ENCODE data around the gene PCCA. TPM values are rescaled to one million over a fixed set of nuclear protein-coding genes. Genes with fewer than 3 reads are reported as not detected.
"Not testable (repeated sequence)": the region's sequence is repeated elsewhere in the genome, so short reads cannot be mapped to it uniquely, and the experiment has no call there.

PCCA gene
- total RNA-seq, 4 donors from 2014 or later = 24.8 to 122 (median 53.0) TPM

DNA sequence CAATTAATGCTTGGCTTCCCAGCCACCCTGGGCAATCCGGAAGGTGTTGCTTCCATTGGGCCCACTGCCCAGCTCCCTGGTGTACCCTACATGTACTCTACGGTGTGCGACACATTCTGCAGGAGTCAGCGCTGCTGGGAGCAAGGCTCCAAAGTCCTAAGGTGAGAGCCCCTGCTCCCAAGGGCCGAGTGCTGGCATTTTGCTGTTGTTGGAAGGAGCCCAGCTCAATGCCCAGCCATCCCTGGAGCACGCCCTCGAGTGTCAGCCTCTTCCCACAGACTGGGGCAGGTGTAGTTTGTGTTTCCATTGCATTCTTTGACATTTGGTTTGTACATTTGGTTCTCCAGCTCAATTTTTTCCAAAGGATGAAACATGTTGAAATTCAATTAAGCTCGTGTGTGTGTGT is 435.1 kb downstream of the PCCA start:
- H3K4me1 ChIP-seq = no peaks in the 10 kb centered on the region
- H3K27ac ChIP-seq = no peak overlapping the region
- no peak for DNase-seq
- no peaks in the 10 kb centered on the region for H3K36me3 ChIP-seq
- TF ChIP-seq POLR2A (IDR thresholded peaks at IDR 0.05) = no peak
- no peak for TF ChIP-seq CTCF (IDR thresholded peaks at IDR 0.05)
- no peaks in the 10 kb centered on the region for H3K27me3 ChIP-seq
- no peaks in the 10 kb centered on the region for H3K9me3 ChIP-seq
- intact Hi-C loops (cut with DNase I; ENCODE audit: low total_unique reads) = no loop called here
- no peak overlapping the region for H3K4me3 ChIP-seq

DNA sequence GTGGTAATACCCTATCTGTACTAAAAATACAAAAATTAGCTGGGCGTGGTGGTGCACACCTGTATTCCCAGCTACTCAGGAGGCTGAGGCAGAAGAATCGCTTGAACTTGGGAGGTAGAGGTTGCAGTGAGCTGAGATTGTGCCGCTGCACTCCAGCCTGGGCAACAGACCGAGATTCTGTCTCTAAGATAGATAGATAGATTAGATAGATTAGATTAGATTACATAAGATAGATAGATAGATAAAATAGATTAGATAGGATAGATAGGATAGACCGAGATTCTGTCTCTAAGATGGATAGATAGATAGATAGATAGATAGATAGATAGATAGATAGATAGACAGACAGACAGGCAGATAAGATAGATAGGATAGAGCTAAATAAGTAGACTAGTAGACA is 435.8 kb downstream of the PCCA start:
- DNase-seq; H3K27me3 ChIP-seq; H3K9me3 ChIP-seq; H3K4me3 ChIP-seq; H3K36me3 ChIP-seq; H3K27ac ChIP-seq; H3K4me1 ChIP-seq; intact Hi-C loops (cut with DNase I; ENCODE audit: low total_unique reads): not testable (repeated sequence)

GRCh38 chr13:100525453-100526317 is 436.8 kb downstream of the PCCA start:
- Histone ChIP-seq H3K9me3 (no peaks in the 10 kb centered on the region), H3K27me3 (no peaks in the 10 kb centered on the region), H3K27ac (no peak overlapping the region), H3K4me3 (no peak overlapping the region), H3K36me3 (no peaks in the 10 kb centered on the region), H3K4me1 (no peaks in the 10 kb centered on the region)
- TF ChIP-seq CTCF (IDR thresholded peaks at IDR 0.05) (no peak), POLR2A (IDR thresholded peaks at IDR 0.05) (no peak)
- intact Hi-C loops (cut with DNase I; ENCODE audit: low total_unique reads) = no loop called here
- no peak for DNase-seq

DNA sequence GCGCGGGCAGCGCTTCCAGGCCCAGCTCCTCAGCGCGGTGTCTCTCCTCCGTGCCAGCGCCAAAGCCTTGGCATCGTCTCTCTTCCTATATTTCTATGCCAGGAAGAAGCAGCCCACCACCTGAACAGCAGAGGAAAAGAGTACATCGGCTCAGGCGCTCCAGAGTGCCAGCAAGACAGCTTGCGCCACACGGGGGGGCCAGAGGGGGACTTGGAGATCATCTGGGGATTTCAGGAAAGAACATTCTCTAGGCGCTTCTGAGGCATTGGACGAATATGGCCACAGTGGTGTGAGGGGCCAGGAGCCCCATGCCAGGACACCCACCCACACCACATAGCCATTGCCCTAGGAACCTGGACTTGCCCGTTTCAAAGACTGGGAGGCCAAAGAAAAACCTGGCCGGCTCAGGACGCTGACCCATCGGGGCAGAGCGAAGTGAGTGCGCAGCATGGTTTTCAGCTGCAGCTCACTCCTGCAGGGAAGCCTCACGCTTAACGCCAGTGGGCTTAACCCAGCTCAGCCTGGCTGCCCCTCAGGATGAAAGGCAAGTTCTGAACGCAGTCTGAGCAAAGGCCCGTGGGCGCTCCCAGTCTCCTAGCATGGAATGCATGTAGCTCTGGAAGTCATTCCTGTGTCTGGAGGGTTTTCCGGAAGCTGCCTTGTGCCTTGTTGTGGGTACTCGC is 437.6 kb downstream of the PCCA start:
- Histone ChIP-seq H3K27me3 (no peaks in the 10 kb centered on the region), H3K4me1 (no peaks in the 10 kb centered on the region), H3K36me3 (no peaks in the 10 kb centered on the region), H3K27ac (no peak overlapping the region), H3K9me3 (no peaks in the 10 kb centered on the region), H3K4me3 (no peak overlapping the region)
- intact Hi-C loops (cut with DNase I; ENCODE audit: low total_unique reads) = no loop called here
- no peak for TF ChIP-seq CTCF (IDR thresholded peaks at IDR 0.05)
- no peak for TF ChIP-seq POLR2A (IDR thresholded peaks at IDR 0.05)
- DNase-seq = no peak

GRCh38 chr13:100527644-100528043 is 438.8 kb downstream of the PCCA start:
- H3K27ac ChIP-seq = no peak overlapping the region
- no peaks in the 10 kb centered on the region for H3K27me3 ChIP-seq
- H3K36me3 ChIP-seq = no peaks in the 10 kb centered on the region
- H3K9me3 ChIP-seq = no peaks in the 10 kb centered on the region
- no peaks in the 10 kb centered on the region for H3K4me1 ChIP-seq
- DNase-seq = no peak
- intact Hi-C loops (cut with DNase I; ENCODE audit: low total_unique reads) = no loop called here
- H3K4me3 ChIP-seq = no peak overlapping the region
- no peak for TF ChIP-seq POLR2A (IDR thresholded peaks at IDR 0.05)
- TF ChIP-seq CTCF (IDR thresholded peaks at IDR 0.05) = no peak
